IPS-20b (cell line): ENCODE measurements around the gene GNAI1.

Experiments
- H3K27ac ChIP-seq: one replicate; pipeline ENCODE4 v1.5.1; 2013; ENCODE audit warnings: low read length
- H3K27me3 ChIP-seq: 2 replicates; pipeline ENCODE4 v1.6.1; 2013; ENCODE audit warnings: mild to moderate bottlenecking, low read length, inconsistent platforms; ENCODE audit not compliant: insufficient read depth
- H3K36me3 ChIP-seq: 2 replicates; pipeline ENCODE4 v1.6.1; 2013; ENCODE audit warnings: low read depth, mild to moderate bottlenecking, inconsistent platforms, low read length, moderate library complexity; ENCODE audit not compliant: insufficient read depth
- H3K4me1 ChIP-seq: 2 replicates; pipeline ENCODE4 v1.6.1; 2013; ENCODE audit warnings: mild to moderate bottlenecking, control low read depth, inconsistent platforms, low read length, moderate library complexity; ENCODE audit not compliant: insufficient read depth
- H3K4me3 ChIP-seq: 2 replicates; pipeline ENCODE4 v1.5.1; 2013; ENCODE audit warnings: mild to moderate bottlenecking, low read length, inconsistent platforms
- H3K9ac ChIP-seq: 2 replicates; pipeline ENCODE4 v1.6.1; 2013; ENCODE audit warnings: low read depth, mild to moderate bottlenecking, inconsistent platforms, low read length, moderate library complexity
- H3K9me3 ChIP-seq: 2 replicates; pipeline ENCODE4 v1.6.1; 2013; ENCODE audit warnings: mild to moderate bottlenecking, low read depth, low read length, inconsistent platforms; ENCODE audit not compliant: insufficient read depth

The GNAI1 gene

GRCh38 chr7:80134115-80134535 is 506 bp upstream of the GNAI1 start:
- Histone ChIP-seq H3K4me3 (peak overlapping the region; percentile 93), H3K36me3 (no peaks in the 10 kb centered on the region), H3K27ac (no peak overlapping the region), H3K9me3 (no peaks in the 10 kb centered on the region), H3K4me1 (peaks cover 16% of the 10 kb centered on the region; the same call in 1 of the 2 replicates), H3K9ac (peak overlapping the region; percentile 85), H3K27me3 (peaks cover 50% of the 10 kb centered on the region)

- Histone ChIP-seq H3K9me3 (no peaks in the 10 kb centered on the region), H3K9ac (peak overlapping the region; percentile 86; the same call in 1 of the 2 replicates), H3K36me3 (no peaks in the 10 kb centered on the region), H3K27ac (no peak overlapping the region), H3K27me3 (peaks cover 36% of the 10 kb centered on the region; the same call in 1 of the 2 replicates), H3K4me1 (peaks cover 18% of the 10 kb centered on the region; the same call in 1 of the 2 replicates), H3K4me3 (peak overlapping the region; percentile 93)
Observed at GRCh38 chr7:80135309-80136104, 876 bp downstream of the GNAI1 start.

GRCh38 chr7:80136261-80137055 is 1.8 kb downstream of the GNAI1 start:
- Histone ChIP-seq H3K27ac (no peak overlapping the region), H3K27me3 (peaks cover 34% of the 10 kb centered on the region; the same call in 1 of the 2 replicates)

GRCh38 chr7:80137410-80137809 is 2.8 kb downstream of the GNAI1 start:
- Histone ChIP-seq H3K9me3 (no peaks in the 10 kb centered on the region), H3K4me1 (peaks cover 18% of the 10 kb centered on the region; the same call in 1 of the 2 replicates), H3K36me3 (no peaks in the 10 kb centered on the region), H3K27me3 (peaks cover 30% of the 10 kb centered on the region; the same call in 1 of the 2 replicates), H3K27ac (no peak overlapping the region), H3K9ac (no peak overlapping the region), H3K4me3 (peak overlapping the region; percentile 9; the same call in 1 of the 2 replicates)

More at GRCh38 chr7:80136261-80137055, 1.8 kb downstream of the GNAI1 start:
- H3K9me3 ChIP-seq, result no peaks in the 10 kb centered on the region
- H3K36me3 ChIP-seq, result no peaks in the 10 kb centered on the region
- H3K4me3 ChIP-seq, result peak overlapping the region; percentile 93
- H3K9ac ChIP-seq, result peak overlapping the region; percentile 86; the same call in 1 of the 2 replicates
- H3K4me1 ChIP-seq, result peaks cover 18% of the 10 kb centered on the region; the same call in 1 of the 2 replicates

GRCh38 chr7:80139236-80139635 is 4.6 kb downstream of the GNAI1 start:
- no peak overlapping the region for H3K4me3 ChIP-seq
- H3K9me3 ChIP-seq, result no peaks in the 10 kb centered on the region
- peaks cover 13% of the 10 kb centered on the region; the same call in 1 of the 2 replicates for H3K27me3 ChIP-seq
- H3K36me3 ChIP-seq, result no peaks in the 10 kb centered on the region
- peaks cover 15% of the 10 kb centered on the region; the same call in 1 of the 2 replicates for H3K4me1 ChIP-seq
- H3K27ac ChIP-seq, result no peak overlapping the region
- no peak overlapping the region for H3K9ac ChIP-seq

- Histone ChIP-seq H3K4me1 (peaks cover 15% of the 10 kb centered on the region; the same call in 1 of the 2 replicates), H3K27me3 (peaks cover 13% of the 10 kb centered on the region; the same call in 1 of the 2 replicates), H3K27ac (no peak overlapping the region), H3K4me3 (no peak overlapping the region), H3K9me3 (no peaks in the 10 kb centered on the region), H3K9ac (no peak overlapping the region), H3K36me3 (no peaks in the 10 kb centered on the region)
Observed at GRCh38 chr7:80140388-80140787, 5.8 kb downstream of the GNAI1 start.

GRCh38 chr7:80141376-80141775 is 6.7 kb downstream of the GNAI1 start:
- Histone ChIP-seq H3K27ac (no peak overlapping the region), H3K4me3 (no peak overlapping the region), H3K36me3 (no peaks in the 10 kb centered on the region), H3K9me3 (no peaks in the 10 kb centered on the region), H3K4me1 (peaks cover 17% of the 10 kb centered on the region; the same call in 1 of the 2 replicates), H3K27me3 (peaks cover 7% of the 10 kb centered on the region; the same call in 1 of the 2 replicates), H3K9ac (no peak overlapping the region)

GRCh38 chr7:80142853-80143580 is 8.4 kb downstream of the GNAI1 start:
- Histone ChIP-seq H3K4me3 (no peak overlapping the region), H3K9me3 (no peaks in the 10 kb centered on the region), H3K4me1 (peaks cover 11% of the 10 kb centered on the region; the same call in 1 of the 2 replicates)

GRCh38 chr7:80145780-80146422 is 11.3 kb downstream of the GNAI1 start:
- Histone ChIP-seq H3K36me3 (no peaks in the 10 kb centered on the region), H3K9me3 (no peaks in the 10 kb centered on the region), H3K4me1 (peaks cover 11% of the 10 kb centered on the region), H3K9ac (no peak overlapping the region), H3K27me3 (no peaks in the 10 kb centered on the region), H3K4me3 (no peak overlapping the region), H3K27ac (no peak overlapping the region)

More at GRCh38 chr7:80142853-80143580, 8.4 kb downstream of the GNAI1 start:
- Histone ChIP-seq H3K9ac (no peak overlapping the region), H3K36me3 (no peaks in the 10 kb centered on the region), H3K27me3 (no peaks in the 10 kb centered on the region), H3K27ac (no peak overlapping the region)

GRCh38 chr7:80146545-80147182 is 12.0 kb downstream of the GNAI1 start:
- H3K4me1 ChIP-seq, result peaks cover 18% of the 10 kb centered on the region
- H3K27ac ChIP-seq, result no peak overlapping the region
- H3K27me3 ChIP-seq, result no peaks in the 10 kb centered on the region
- H3K4me3 ChIP-seq, result no peak overlapping the region
- H3K9ac ChIP-seq, result no peak overlapping the region
- no peaks in the 10 kb centered on the region for H3K36me3 ChIP-seq
- H3K9me3 ChIP-seq, result no peaks in the 10 kb centered on the region
